Neutrophil (primary cell): Measurements from ENCODE around the gene ST8SIA2.
"Not testable (repeated sequence)": the region's sequence is repeated elsewhere in the genome, so short reads cannot be mapped to it uniquely, and the experiment has no call there.

ENCODE experiments used
- H3K27ac ChIP-seq: fragments of 200-600 bp; sonication (generic); 2 replicates; pipeline ENCODE4 v1.5.1; 2016; ENCODE audit warnings: mild to moderate bottlenecking, moderate library complexity
- H3K27me3 ChIP-seq: fragments of 200-600 bp; sonication (generic); 2 replicates; pipeline ENCODE4 v1.6.0; 2016; ENCODE audit warnings: mild to moderate bottlenecking
- H3K36me3 ChIP-seq: fragments of 200-600 bp; sonication (generic); 2 replicates; pipeline ENCODE4 v1.5.1; 2017
- H3K4me1 ChIP-seq, 2 experiments: fragments of 200-600 bp in 1 of 2; sonication (generic) in 1 of 2; 1 replicate in 1 of 2; 2 replicates in 1 of 2; pipeline versions ENCODE4 v1.5.1 to v1.6.1; 2013 to 2016; ENCODE audit warnings: low read depth in 1 of 2, low read length in 1 of 2, mild to moderate bottlenecking in 1 of 2, moderate library complexity in 1 of 2; ENCODE audit not compliant: control insufficient read depth in 1 of 2, insufficient read depth in 1 of 2
- H3K4me3 ChIP-seq, 2 experiments: fragments of 200-600 bp in 1 of 2; sonication (generic) in 1 of 2; 1 replicate in 1 of 2; 2 replicates in 1 of 2; pipeline ENCODE4 v1.5.1; 2013 to 2016; ENCODE audit warnings: low read depth in 1 of 2, low read length in 1 of 2, mild to moderate bottlenecking in 1 of 2, moderate library complexity in 1 of 2
- H3K9me3 ChIP-seq: fragments of 200-600 bp; sonication (generic); 2 replicates; pipeline ENCODE4 v1.5.1; 2016
- TF ChIP-seq, protein P1 (sequence below): fragments of 200-600 bp; sonication (generic); IDR thresholded peaks from 2 replicates; pipeline ENCODE4 v1.5.1; 2016; ENCODE audit warnings: antibody characterized with exemption

The ST8SIA2 gene

DNA sequence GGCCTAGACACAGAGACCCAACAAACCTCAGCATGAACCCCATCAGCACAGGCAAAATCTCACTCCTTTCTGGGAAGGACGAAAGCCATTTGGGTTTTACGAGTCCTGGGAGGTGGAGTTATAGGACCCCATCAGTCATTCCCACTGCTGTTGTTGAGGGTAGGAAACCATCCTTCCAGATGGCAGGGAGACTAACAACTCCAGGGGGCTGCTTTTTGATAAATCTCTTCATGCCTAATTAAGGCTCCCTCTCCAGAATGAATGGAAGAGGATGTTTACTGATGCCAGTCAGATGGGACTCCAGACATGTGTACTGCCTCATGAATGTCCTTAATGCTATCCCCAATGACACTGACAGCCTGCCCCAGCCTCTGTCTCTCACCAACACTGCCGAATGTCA lies 75.3 kb downstream of the ST8SIA2 start:
- H3K36me3 ChIP-seq = no peaks in the 10 kb centered on the region
- H3K4me1 ChIP-seq = no peaks in the 10 kb centered on the region
- H3K27ac ChIP-seq = no peak overlapping the region
- TF ChIP-seq, protein P1, sequence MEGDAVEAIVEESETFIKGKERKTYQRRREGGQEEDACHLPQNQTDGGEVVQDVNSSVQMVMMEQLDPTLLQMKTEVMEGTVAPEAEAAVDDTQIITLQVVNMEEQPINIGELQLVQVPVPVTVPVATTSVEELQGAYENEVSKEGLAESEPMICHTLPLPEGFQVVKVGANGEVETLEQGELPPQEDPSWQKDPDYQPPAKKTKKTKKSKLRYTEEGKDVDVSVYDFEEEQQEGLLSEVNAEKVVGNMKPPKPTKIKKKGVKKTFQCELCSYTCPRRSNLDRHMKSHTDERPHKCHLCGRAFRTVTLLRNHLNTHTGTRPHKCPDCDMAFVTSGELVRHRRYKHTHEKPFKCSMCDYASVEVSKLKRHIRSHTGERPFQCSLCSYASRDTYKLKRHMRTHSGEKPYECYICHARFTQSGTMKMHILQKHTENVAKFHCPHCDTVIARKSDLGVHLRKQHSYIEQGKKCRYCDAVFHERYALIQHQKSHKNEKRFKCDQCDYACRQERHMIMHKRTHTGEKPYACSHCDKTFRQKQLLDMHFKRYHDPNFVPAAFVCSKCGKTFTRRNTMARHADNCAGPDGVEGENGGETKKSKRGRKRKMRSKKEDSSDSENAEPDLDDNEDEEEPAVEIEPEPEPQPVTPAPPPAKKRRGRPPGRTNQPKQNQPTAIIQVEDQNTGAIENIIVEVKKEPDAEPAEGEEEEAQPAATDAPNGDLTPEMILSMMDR = no peak
- no peak overlapping the region for H3K4me3 ChIP-seq
- H3K27me3 ChIP-seq = peaks cover 5% of the 10 kb centered on the region
- H3K9me3 ChIP-seq = no peaks in the 10 kb centered on the region

DNA sequence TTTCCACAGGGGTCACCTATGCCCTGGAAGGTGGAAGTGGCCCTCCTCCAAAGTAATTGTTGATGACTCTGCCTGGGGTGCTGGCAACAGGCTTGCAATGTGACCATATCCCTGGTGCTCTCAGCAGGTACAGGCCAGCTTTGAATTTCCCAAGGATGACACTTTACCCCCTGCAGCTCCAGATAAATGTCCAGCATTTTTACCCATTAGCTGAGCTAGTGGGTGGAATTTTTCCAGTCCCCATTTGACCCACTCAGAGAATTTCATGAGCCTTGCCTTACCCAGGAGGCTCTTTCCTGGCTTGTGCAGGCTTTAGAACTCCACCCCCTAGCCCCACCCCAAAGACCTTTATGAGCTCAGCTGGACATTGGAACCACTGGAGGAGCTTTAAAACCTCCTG lies 77.6 kb downstream of the ST8SIA2 start:
- TF ChIP-seq, protein P1 = no peak
- Histone ChIP-seq H3K27ac (no peak overlapping the region), H3K27me3 (peaks cover 5% of the 10 kb centered on the region), H3K9me3 (no peaks in the 10 kb centered on the region), H3K4me3 (no peak overlapping the region), H3K36me3 (no peaks in the 10 kb centered on the region), H3K4me1 (no peaks in the 10 kb centered on the region)

DNA sequence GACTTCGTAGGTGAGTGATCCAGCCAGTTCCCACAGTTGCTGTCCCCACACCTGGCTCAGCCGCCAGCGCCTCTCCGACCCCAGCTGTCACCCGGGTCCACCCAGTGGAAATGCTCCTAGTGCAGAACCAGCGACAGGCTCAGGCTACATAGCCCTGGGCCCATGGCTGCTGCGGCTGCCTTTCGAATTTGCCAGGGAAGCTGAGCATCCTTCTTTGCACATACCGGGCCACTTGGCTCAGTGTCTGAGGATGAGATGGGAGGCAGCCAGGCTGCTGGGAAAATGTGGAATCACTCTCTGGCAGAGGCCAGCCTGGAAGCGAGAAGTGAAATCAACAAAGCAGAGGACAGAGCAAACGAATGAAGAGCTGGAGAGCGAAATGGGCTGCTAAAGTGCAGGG lies 80.1 kb downstream of the ST8SIA2 start:
- H3K36me3 ChIP-seq = no peaks in the 10 kb centered on the region
- H3K4me1 ChIP-seq = no peaks in the 10 kb centered on the region
- no peaks in the 10 kb centered on the region for H3K9me3 ChIP-seq
- no peaks in the 10 kb centered on the region for H3K27me3 ChIP-seq
- no peak overlapping the region for H3K4me3 ChIP-seq
- TF ChIP-seq, protein P1 = no peak
- no peak overlapping the region for H3K27ac ChIP-seq

DNA sequence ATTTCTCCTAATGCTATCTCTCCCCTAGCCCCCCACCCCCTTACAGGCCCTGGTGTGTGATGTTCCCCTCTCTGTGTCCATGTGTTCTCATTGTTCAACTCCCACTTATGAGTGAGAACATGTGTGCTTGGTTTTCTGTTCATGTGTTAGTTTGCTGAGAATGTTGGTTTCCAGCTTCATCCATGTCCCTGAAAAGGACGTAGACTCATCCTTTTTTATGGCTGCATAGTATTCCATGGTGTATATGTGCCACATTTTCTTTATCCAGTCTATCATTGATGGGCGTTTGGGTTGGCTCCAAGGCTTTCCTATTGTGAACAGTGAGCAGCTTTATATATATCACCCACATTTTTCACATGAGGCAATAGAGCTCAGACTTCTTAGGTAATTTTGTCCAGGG lies 86.0 kb downstream of the ST8SIA2 start:
- not testable (repeated sequence) for H3K4me3 ChIP-seq, H3K27me3 ChIP-seq, H3K36me3 ChIP-seq, H3K9me3 ChIP-seq, H3K4me1 ChIP-seq, H3K27ac ChIP-seq

DNA sequence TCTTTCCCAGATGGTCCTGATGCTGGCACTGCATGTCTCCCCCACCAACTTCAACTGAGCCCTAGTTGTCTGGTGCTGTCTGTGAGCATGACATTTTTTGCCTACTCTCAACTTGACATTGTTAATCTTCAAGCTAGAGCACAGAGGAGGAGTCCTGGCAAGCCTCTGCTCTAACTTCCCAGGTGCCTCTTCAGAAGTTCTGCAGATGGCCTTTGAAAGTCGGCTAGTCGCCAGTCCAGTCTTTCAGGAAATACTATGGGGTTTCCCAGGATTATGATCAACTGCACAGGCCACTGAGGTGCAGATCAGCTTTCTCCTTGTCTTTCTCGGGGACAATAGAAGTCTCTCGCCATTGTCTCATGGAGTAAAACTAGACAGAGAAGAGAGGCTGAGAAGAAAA lies 86.7 kb downstream of the ST8SIA2 start:
- TF ChIP-seq, protein P1 = no peak
- Histone ChIP-seq H3K4me3 (no peak overlapping the region), H3K27ac (no peak overlapping the region), H3K4me1 (no peaks in the 10 kb centered on the region), H3K27me3 (peaks cover 9% of the 10 kb centered on the region), H3K36me3 (no peaks in the 10 kb centered on the region), H3K9me3 (no peaks in the 10 kb centered on the region)

DNA sequence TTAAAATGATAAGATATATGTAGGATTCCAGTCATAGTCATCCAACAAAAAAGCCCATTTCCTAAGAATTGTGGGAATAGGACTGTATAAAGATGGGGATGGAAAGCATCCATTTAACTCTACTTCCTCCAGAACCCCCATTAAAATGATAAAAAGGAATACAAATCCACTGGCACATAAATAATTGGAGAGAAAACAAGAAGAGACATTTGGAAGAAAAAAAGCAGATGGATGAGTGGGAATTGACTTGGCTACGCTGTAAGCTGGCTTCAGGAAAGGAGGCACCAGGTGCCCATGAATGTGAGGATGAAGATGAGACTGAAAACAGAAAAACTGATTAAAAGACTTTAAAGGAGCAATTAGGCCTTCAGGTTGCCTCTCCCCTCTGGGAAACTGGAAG lies 91.8 kb downstream of the ST8SIA2 start:
- H3K27ac ChIP-seq = no peak overlapping the region
- H3K4me1 ChIP-seq = no peaks in the 10 kb centered on the region
- H3K36me3 ChIP-seq = no peaks in the 10 kb centered on the region
- H3K27me3 ChIP-seq = peaks cover 9% of the 10 kb centered on the region
- H3K9me3 ChIP-seq = no peaks in the 10 kb centered on the region
- no peak overlapping the region for H3K4me3 ChIP-seq
- TF ChIP-seq, protein P1 = no peak
